ENCODE measurements around the gene ZBTB7C. TPM values are rescaled to one million over a fixed set of nuclear protein-coding genes. Genes with fewer than 3 reads are reported as not detected.

The ZBTB7C gene
- total RNA-seq, 6 donors from 2014 or later: 6.1 to 18.1 (median 12.2) TPM

DNA sequence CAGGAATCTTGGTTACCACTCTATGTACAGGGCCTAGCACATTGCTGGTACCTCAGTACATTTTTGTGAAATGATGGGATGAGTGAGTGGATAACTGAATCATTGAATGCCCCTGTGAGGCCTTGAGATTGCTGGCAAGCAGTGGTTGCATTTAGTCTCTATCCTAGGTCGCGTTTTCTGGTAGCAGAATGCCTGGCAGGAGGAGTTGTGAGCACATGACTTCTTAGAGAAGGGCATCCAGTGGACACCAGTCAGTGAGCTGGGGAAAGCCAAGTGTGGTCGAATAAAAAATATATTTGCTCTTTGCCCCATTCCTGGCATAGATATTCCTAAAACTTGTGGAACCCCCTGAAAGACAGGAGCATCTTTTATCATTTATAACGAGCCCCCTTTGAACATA lies 416.9 kb downstream of the ZBTB7C start:
- no peak overlapping the region for H3K4me3 ChIP-seq
- peaks cover 0 to 7% (median 1%) of the 10 kb centered on the region in 4 donors for H3K9me3 ChIP-seq
- no peak overlapping the region for H3K27ac ChIP-seq
- ATAC-seq (ENCODE audit: low FRiP score in 2 of 2) (no peak), DNase-seq (no peak)
- WGBS, 2 donors: 90 to 92% methylated on average over 2 to 4 of the region's 4 CpGs
- no peaks in the 10 kb centered on the region for H3K27me3 ChIP-seq
- no peaks in the 10 kb centered on the region for H3K36me3 ChIP-seq
- TF ChIP-seq POLR2AphosphoS5 (IDR thresholded peaks at IDR 0.05) (no peak), EP300 (IDR thresholded peaks at IDR 0.05) (no peak), POLR2A (IDR thresholded peaks at IDR 0.05) (no peak)
- TF ChIP-seq, protein P1, sequence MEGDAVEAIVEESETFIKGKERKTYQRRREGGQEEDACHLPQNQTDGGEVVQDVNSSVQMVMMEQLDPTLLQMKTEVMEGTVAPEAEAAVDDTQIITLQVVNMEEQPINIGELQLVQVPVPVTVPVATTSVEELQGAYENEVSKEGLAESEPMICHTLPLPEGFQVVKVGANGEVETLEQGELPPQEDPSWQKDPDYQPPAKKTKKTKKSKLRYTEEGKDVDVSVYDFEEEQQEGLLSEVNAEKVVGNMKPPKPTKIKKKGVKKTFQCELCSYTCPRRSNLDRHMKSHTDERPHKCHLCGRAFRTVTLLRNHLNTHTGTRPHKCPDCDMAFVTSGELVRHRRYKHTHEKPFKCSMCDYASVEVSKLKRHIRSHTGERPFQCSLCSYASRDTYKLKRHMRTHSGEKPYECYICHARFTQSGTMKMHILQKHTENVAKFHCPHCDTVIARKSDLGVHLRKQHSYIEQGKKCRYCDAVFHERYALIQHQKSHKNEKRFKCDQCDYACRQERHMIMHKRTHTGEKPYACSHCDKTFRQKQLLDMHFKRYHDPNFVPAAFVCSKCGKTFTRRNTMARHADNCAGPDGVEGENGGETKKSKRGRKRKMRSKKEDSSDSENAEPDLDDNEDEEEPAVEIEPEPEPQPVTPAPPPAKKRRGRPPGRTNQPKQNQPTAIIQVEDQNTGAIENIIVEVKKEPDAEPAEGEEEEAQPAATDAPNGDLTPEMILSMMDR (IDR thresholded peaks at IDR 0.05): no peak
- H3K4me1 ChIP-seq: no peaks in the 10 kb centered on the region

DNA sequence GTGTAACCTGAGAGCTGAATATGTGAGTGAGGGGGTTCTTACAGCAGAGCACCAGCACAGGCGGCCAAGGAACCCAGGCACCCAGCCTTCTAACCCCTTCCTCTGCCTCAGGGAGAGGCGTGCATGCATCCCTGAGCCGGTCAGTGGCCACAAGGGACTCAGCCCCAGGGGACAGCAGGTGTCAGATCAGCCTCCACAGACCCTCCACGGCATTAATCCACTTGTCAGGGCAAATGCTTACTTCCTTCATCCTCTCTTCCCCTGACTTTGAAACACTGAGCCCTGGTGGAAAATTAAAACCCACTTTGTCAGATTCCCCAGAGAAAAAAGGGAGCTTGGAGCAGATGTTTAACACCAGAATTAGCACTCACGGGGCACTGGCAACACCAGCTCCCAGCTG lies 418.2 kb downstream of the ZBTB7C start:
- DNase-seq (no peak), ATAC-seq (ENCODE audit: low FRiP score in 2 of 2) (no peak)
- Histone ChIP-seq H3K27me3 (no peaks in the 10 kb centered on the region), H3K27ac (no peak overlapping the region), H3K4me1 (no peaks in the 10 kb centered on the region), H3K9me3 (no peaks in the 10 kb centered on the region), H3K36me3 (no peaks in the 10 kb centered on the region), H3K4me3 (no peak overlapping the region)
- WGBS, 2 donors: 72 to 84% methylated on average over 2 to 5 of the region's 5 CpGs
- TF ChIP-seq POLR2AphosphoS5 (IDR thresholded peaks at IDR 0.05) (no peak), EP300 (IDR thresholded peaks at IDR 0.05) (no peak), POLR2A (IDR thresholded peaks at IDR 0.05) (no peak)
- TF ChIP-seq, protein P1 (IDR thresholded peaks at IDR 0.05): no peak

DNA sequence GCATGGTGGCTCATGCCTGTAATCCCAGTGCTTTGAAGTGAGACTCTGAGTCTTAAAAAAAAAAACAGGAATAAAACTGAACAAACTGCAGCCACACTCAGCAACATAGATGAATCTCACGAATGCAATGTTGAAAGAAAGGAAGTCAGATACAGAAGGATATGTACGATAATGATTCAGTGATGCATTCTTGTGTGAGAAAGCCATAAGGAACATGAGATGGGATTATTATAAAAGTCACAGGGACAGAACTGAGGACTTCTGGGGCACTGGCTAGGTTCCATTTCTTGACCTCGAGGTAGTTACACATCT lies 421.8 kb downstream of the ZBTB7C start:
- Histone ChIP-seq H3K27ac (no peak overlapping the region), H3K9me3 (no peaks in the 10 kb centered on the region), H3K36me3 (no peaks in the 10 kb centered on the region), H3K27me3 (no peaks in the 10 kb centered on the region), H3K4me1 (no peaks in the 10 kb centered on the region), H3K4me3 (no peak overlapping the region)
- TF ChIP-seq POLR2A (IDR thresholded peaks at IDR 0.05): no peak
- ATAC-seq (ENCODE audit: low FRiP score in 2 of 2) (no peak), DNase-seq (no peak)
- 50 to 62% methylated on average over 3 of the region's 3 CpGs for WGBS, 2 donors

DNA sequence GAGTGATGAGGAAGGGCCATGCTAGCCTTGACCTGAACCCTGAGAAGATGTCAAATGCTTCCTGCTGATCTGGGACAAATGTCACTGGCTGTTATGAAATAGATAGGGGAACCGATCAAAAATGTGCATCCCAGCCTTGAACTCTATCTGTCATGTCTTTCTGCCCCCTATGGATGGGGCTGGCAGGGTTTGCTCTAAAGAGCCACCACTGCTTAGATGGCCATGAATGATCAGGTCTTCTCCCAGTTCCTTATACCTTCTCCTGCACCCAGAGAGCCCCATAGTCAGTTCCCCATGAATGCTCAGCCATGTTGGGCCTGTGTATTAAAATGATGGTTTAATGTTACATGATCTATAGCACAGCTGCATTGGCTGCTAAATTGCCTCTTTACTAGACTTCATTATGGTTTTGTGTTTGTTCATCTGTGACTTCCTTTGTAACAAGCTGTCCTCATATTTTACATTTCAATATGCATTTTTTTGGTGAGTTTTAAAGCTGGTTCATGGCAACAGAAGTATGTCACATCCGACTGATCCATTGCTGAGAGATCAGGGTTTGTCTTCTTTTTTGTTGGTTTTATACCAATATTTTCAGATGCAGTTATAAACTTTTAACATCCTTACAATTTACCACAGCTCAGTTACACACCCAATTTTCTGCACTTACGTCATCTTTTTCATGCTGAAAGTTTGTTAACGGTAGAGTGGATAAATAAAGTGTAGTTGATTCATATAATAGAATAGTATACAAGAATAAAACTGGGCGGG lies 422.4 kb downstream of the ZBTB7C start:
- H3K9me3 ChIP-seq: no peaks in the 10 kb centered on the region
- no peak overlapping the region for H3K4me3 ChIP-seq
- ATAC-seq (ENCODE audit: low FRiP score in 2 of 2) (peak in 1 of 2 donors; percentile 18), DNase-seq (no peak)
- no peaks in the 10 kb centered on the region for H3K4me1 ChIP-seq
- no peak overlapping the region for H3K27ac ChIP-seq
- no peaks in the 10 kb centered on the region for H3K27me3 ChIP-seq
- TF ChIP-seq POLR2A (IDR thresholded peaks at IDR 0.05): no peak
- TF ChIP-seq EP300 (IDR thresholded peaks at IDR 0.05): no peak
- no peak for TF ChIP-seq POLR2AphosphoS5 (IDR thresholded peaks at IDR 0.05)
- TF ChIP-seq, protein P1 (IDR thresholded peaks at IDR 0.05): no peak
- no peaks in the 10 kb centered on the region for H3K36me3 ChIP-seq
- 65 to 69% methylated on average over 5 of the region's 5 CpGs for WGBS, 2 donors

DNA sequence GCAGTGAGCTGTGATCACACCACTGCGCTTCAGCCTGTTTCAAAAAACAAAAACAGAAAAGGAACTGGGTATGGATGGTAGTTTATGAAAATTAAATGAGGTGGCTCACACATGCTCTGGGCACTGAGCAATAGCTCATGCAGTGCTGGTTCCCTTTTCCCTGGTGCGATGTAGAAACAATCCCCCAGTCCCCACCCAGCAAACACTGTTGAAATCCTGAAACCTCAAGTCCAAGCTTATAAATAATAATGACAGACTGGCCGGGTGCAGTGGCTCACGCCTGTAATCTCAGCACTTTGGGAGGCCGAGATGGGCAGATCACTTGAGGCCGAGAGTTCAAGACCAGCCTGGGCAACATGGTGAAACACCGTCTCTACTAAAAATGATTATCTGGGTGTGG lies 423.3 kb downstream of the ZBTB7C start:
- TF ChIP-seq, protein P1 (IDR thresholded peaks at IDR 0.05): no peak
- TF ChIP-seq POLR2AphosphoS5 (IDR thresholded peaks at IDR 0.05): no peak
- TF ChIP-seq POLR2A (IDR thresholded peaks at IDR 0.05): no peak
- no peak for TF ChIP-seq EP300 (IDR thresholded peaks at IDR 0.05)
- no peaks in the 10 kb centered on the region for H3K9me3 ChIP-seq
- no peaks in the 10 kb centered on the region for H3K36me3 ChIP-seq
- ATAC-seq (ENCODE audit: low FRiP score in 2 of 2): peak; percentile 58 to 83
- no peak overlapping the region for H3K4me3 ChIP-seq
- H3K27ac ChIP-seq: no peak overlapping the region
- DNase-seq: peak in 1 of 2 donors; percentile 51
- 81 to 86% methylated on average over 6 to 7 of the region's 7 CpGs for WGBS, 2 donors
- H3K27me3 ChIP-seq: no peaks in the 10 kb centered on the region
- no peaks in the 10 kb centered on the region for H3K4me1 ChIP-seq
